ENCODE data around the gene METTL5. TPM values are rescaled to one million over a fixed set of nuclear protein-coding genes. Genes with fewer than 3 reads are reported as not detected.
A peak's percentile ranks its signal among the peaks of the same experiment; 100 is the strongest.

METTL5 gene
- total and polyA plus RNA-seq, 9 of the 15 experiments (the other 6 are each of a cell fraction or from before 2014, with no cell fraction given) = 149 to 471 (median 224) TPM

DNA sequence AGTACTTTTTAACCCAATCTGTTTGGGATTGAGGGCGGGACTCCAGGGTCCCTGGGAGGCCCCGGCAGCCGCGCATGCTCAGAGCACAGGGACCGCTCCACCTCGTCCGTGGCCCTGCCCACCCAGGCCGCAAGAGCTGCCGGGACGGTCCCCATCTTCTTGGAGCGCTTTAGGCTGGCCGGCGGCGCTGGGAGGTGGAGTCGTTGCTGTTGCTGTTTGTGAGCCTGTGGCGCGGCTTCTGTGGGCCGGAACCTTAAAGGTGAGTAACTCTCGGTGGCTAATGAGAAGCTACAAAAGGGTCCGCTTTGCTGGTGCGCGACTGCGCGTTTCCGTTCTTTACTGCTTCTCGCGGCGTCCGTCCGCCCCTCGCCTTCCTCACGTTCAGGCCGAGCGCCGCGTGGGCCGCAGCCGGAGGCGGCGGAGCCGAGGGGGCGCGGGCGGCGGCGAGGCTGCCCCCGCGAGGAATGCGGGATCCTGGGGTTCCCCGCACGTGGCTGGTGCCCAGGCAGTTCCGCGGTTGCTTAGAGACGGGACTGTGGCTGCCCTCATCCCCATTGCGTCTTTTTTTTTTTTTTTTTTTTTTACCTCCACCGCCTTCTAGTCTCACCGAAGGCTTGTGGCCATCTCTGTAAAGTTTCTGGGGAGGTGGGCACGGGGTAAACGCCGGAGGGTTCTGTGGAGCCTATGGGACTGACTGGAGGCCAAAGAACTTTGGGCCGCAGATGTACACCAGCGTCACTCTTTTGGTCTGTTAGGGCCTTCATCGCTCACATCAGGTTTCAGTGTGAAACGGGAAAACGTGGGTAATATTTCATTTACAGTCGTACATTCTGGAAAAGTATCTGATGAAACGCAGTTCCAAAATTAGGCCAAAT is 25.8 kb downstream of the METTL5 start, which contains the start of gene SSB (continued):
- TF ChIP-seq, protein P1, sequence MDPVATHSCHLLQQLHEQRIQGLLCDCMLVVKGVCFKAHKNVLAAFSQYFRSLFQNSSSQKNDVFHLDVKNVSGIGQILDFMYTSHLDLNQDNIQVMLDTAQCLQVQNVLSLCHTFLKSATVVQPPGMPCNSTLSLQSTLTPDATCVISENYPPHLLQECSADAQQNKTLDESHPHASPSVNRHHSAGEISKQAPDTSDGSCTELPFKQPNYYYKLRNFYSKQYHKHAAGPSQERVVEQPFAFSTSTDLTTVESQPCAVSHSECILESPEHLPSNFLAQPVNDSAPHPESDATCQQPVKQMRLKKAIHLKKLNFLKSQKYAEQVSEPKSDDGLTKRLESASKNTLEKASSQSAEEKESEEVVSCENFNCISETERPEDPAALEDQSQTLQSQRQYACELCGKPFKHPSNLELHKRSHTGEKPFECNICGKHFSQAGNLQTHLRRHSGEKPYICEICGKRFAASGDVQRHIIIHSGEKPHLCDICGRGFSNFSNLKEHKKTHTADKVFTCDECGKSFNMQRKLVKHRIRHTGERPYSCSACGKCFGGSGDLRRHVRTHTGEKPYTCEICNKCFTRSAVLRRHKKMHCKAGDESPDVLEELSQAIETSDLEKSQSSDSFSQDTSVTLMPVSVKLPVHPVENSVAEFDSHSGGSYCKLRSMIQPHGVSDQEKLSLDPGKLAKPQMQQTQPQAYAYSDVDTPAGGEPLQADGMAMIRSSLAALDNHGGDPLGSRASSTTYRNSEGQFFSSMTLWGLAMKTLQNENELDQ (CRISPR knock-in tag; IDR thresholded peaks at IDR 0.05; ENCODE audit: borderline replicate concordance) = no peak
- TF ChIP-seq GABPB1 (CRISPR knock-in tag; IDR thresholded peaks at IDR 0.05) = peak; percentile 59; the same call in 1 of the 2 replicates
- peak; percentile 70; the same call in 1 of the 2 replicates for TF ChIP-seq BHLHE40 (IDR thresholded peaks at IDR 0.05; ENCODE audit: low read length)
- no peak for TF ChIP-seq BCOR (IDR thresholded peaks at IDR 0.05)
- 0 out of 2 replicates have a peak, but pooled peaks have one; percentile 41 for TF ChIP-seq CEBPG (CRISPR knock-in tag; IDR thresholded peaks at IDR 0.05)
- no peak for TF ChIP-seq CEBPG (tag; conservative IDR thresholded peaks at IDR 0.05 in 1 of 2, IDR thresholded peaks at IDR 0.05 in 1 of 2)
- TF ChIP-seq, protein P2, sequence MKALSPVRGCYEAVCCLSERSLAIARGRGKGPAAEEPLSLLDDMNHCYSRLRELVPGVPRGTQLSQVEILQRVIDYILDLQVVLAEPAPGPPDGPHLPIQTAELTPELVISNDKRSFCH (CRISPR knock-in tag; IDR thresholded peaks at IDR 0.05) = no peak
- TF ChIP-seq, protein P2 (tag; IDR thresholded peaks at IDR 0.05) = peak; percentile 79; the same call in 1 of the 2 replicates
- TF ChIP-seq ATF1 (CRISPR knock-in tag; IDR thresholded peaks at IDR 0.05) = no peak
- TF ChIP-seq ATF1 (tag; IDR thresholded peaks at IDR 0.05) = peak; percentile 58
- TF ChIP-seq L3MBTL2 (IDR thresholded peaks at IDR 0.05) = peak; percentile 88
- TF ChIP-seq, protein P3, sequence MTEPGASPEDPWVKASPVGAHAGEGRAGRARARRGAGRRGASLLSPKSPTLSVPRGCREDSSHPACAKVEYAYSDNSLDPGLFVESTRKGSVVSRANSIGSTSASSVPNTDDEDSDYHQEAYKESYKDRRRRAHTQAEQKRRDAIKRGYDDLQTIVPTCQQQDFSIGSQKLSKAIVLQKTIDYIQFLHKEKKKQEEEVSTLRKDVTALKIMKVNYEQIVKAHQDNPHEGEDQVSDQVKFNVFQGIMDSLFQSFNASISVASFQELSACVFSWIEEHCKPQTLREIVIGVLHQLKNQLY (CRISPR knock-in tag; conservative IDR thresholded peaks at IDR 0.05) = 0 out of 4 replicates have a peak, but pooled peaks of 1 of the 2 experiments have one; percentile 42
- TF ChIP-seq, protein P4, sequence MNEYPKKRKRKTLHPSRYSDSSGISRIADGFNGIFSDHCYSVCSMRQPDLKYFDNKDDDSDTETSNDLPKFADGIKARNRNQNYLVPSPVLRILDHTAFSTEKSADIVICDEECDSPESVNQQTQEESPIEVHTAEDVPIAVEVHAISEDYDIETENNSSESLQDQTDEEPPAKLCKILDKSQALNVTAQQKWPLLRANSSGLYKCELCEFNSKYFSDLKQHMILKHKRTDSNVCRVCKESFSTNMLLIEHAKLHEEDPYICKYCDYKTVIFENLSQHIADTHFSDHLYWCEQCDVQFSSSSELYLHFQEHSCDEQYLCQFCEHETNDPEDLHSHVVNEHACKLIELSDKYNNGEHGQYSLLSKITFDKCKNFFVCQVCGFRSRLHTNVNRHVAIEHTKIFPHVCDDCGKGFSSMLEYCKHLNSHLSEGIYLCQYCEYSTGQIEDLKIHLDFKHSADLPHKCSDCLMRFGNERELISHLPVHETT (CRISPR knock-in tag; conservative IDR thresholded peaks at IDR 0.05 in 1 of 2, IDR thresholded peaks at IDR 0.05 in 1 of 2) = peak in 1 of 2 experiments; percentile 70; a peak in 1 of 4 replicates
- TF ChIP-seq ZNF324 (CRISPR knock-in tag; IDR thresholded peaks at IDR 0.05) = no peak
- no peak for TF ChIP-seq BDP1 (IDR thresholded peaks at IDR 0.05; ENCODE audit: insufficient read depth, insufficient read length)
- TF ChIP-seq CC2D1A (IDR thresholded peaks at IDR 0.05) = no peak
- no peak for TF ChIP-seq SRSF7 (optimal IDR thresholded peaks at IDR 0.05; ENCODE audit: low read depth, low read length)
- no peak for TF ChIP-seq ARHGAP35 (IDR thresholded peaks at IDR 0.05; ENCODE audit: partially characterized antibody)

All from K562 (cell line).